GM19025 (cell line): Measurements from ENCODE around the gene GNG4.
"Not testable (repeated sequence)": the region's sequence is repeated elsewhere in the genome, so short reads cannot be mapped to it uniquely, and the experiment has no call there.

Source experiments
- ATAC-seq: cut with Tn5 transposase; IDR thresholded peaks from one replicate; pipeline ENCODE4 v1.9.1; 2021; ENCODE audit warnings: mild to moderate bottlenecking, low read depth, moderate library complexity; ENCODE audit not compliant: unreplicated experiment

The GNG4 gene

DNA sequence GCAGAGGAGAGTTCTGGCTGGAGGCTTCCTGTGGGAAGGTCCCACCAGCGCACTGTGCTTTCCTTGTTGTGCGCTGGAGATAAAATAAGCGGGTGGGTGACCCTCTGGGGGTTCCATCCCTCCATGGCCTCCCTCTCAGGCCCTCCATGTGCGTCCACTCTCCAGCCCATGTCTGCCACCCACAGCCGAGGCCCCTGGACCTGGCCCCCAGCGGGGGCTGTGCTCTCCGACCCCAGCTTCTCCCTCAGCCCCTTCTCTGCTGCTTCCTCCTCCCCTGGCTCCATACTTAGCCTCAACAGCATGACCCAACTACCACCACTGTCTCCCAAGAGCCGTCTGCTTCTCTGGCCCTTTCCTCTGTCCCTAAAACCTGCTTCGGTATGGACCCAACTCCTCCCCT, 61.4 kb downstream of the GNG4 start:
- no peak for ATAC-seq

DNA sequence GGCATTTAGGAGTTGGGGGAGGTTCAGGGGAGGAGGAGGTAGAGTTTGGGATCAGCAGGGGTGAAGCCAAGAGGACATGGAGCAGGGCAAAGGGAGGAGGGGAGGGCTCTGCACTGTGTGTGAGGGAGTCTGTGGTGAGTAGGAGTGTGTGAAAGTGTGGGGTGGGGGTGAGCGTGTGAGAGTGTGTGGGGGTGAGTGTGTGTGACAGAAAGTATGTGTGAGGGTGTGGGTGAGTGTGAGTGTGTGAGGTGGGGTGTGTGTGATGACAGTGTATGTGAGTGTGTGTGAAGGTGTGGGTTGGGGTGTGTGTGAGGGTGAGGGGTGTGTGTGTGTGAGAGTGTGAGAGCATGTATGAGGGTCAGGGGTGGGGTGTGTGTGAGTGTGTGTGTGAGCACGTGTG, 62.6 kb downstream of the GNG4 start:
- no peak for ATAC-seq

DNA sequence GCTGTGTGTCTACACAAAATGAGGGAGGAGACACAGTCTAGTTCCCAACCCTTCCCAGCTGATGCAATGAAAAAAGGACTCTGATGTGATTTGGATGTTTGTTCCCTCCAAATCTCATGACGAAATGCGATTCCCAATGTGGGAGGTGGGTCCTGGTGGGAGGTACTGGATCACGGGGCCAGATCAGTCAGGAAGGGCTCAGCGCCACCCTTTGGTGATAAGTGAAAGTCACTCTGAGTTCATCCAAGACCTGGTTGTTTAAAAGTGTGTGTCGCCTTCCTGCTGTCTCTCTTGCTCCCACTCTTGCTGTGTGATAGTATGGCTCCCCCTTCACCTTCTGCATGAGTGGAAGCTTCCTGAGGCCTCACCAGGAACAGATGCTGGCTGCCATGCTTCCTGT, 63.2 kb downstream of the GNG4 start:
- no peak for ATAC-seq

DNA sequence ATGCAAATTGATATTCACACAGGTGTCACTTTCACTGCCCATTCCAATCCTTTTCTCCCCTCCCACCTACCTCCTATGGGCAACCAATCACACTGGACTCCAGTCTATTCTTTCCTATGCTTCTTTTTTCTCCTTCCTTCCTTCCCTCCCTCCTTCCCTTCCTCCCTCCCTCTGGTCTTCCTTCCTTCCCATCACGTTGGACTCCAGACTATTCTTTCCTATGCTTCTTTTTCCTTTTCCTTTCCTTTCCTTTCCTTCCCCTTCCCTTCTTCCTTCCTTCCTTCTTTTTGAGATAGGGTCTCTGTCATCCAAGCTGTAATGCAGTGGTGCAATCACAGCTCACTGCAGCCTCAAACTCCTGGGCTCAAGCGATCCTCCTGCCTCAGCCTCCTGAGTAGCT, 64.6 kb downstream of the GNG4 start:
- ATAC-seq, result no peak

DNA sequence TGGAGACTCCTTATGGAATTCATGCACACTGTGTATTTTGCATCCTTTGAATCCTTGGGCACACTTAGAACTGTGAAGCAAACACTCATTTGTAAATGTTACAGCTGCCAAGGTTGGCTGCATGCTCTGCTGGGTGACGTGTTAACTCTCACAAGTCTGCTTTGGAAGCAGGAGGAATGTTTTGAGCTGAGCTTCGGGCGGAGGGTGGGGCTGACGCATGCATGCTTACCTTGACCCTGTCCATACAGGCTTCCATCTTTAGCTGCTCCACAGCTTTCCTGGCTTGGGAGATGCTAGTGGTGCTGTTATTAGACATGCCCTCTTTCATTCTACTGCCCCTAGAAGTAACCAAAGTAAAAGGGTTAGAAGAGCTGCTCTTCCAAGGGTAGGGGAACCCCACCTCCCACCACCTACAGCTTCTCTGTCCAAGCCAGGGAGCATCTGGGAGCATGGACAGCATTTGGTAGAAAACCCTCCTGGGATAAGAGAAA, 66.0 kb downstream of the GNG4 start:
- no peak for ATAC-seq

DNA sequence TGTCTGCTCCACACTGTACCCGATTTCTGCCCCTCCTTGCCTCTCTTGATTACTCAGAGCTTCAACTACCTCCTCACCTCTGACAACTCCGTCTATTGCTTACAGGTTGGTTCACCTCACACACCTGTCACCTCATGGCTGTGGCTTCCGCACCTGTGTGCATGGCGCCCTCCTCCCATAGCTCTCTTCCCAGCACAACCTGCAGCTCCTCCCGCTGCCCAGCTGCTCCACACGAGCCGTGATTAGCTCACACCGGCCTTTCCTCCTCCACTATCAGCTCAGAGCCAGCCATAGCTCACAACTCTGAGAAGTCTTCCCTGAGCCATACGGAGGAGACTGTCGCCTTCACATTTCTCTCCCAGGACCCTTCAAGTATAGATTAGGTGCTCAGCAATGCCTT, 67.5 kb downstream of the GNG4 start:
- no peak for ATAC-seq

- no peak for ATAC-seq
Observed at GRCh38 chr1:235579891-235580290, 69.7 kb downstream of the GNG4 start.

GRCh38 chr1:235575597-235575996, 74.0 kb downstream of the GNG4 start:
- no peak for ATAC-seq

GRCh38 chr1:235573880-235574279, 75.7 kb downstream of the GNG4 start:
- ATAC-seq, result no peak

- ATAC-seq, result not testable (repeated sequence)
Observed at GRCh38 chr1:235572971-235573370, 76.6 kb downstream of the GNG4 start.

DNA sequence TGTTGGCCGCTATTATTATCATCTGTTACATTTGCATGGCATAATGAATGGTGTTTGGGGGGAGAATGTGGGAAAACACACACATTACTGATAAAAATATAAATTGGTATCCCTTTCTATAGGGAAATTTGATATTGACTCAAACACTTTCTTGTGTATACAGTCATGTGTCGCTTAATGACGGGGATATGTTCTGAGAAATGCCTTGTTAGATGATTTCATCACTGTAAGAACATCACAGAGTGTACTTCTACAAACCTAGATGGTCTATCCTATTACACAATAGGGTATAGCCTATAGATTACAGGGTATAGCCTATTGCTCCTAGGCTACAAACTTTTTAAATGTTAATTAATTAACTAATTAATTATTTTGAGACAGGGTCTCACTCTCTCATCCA, 78.1 kb downstream of the GNG4 start:
- ATAC-seq, result no peak

GRCh38 chr1:235567812-235568503, 81.6 kb downstream of the GNG4 start:
- ATAC-seq, result no peak

GRCh38 chr1:235566084-235566483, 83.5 kb downstream of the GNG4 start:
- ATAC-seq, result no peak

DNA sequence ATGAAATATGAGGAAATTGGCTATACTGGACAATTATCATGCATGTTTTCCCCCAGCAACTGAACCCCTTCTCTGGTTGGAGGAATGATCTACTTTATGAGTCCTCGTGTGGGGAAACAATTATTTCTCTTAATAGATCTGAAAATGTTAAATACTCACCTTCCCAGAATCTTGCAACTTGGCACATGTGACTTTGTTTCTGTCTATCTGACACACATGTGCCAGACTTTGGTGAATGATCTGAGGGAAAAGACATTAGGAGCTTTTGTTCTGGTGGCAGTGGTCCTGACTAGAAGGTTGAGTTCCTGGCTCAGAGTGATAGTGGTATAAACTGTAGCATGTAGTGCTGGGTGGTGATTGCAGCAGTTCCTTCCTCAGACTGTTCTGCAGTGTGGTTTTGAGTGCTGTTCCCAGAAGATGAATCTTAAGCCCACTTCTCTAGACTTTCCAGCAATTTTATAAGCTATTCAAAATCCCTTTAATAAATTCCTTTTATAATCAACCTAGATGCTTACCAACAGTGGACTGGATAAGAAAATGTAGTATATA, 86.0 kb downstream of the GNG4 start:
- ATAC-seq, result no peak

- no peak for ATAC-seq
Observed at GRCh38 chr1:235562589-235562988, 87.0 kb downstream of the GNG4 start.

DNA sequence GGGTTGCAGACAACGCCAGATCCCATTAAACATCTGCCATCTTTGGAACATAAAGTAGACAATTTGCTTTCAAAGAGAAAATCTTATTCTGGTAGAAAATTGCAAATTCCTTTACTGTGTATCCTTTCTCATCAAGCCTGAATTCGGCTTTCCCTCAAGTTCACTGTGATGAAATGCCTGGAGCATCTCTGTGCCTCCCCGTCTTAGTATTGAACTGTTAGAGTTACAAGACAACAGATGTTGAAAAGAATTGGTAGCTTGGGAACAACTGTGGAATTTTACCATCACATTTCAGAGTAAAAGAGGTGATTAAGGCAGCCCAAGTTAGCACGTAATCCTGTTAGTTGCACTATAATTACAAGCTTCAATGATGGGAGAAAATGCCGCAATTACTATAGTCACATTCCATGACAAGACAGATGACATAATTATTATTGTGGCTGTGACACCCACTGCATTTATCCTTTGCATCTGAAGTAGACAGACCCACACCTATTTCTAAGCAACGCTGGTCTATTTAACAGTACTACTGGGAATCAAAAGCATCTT, 90.9 kb downstream of the GNG4 start:
- ATAC-seq, result no peak

DNA sequence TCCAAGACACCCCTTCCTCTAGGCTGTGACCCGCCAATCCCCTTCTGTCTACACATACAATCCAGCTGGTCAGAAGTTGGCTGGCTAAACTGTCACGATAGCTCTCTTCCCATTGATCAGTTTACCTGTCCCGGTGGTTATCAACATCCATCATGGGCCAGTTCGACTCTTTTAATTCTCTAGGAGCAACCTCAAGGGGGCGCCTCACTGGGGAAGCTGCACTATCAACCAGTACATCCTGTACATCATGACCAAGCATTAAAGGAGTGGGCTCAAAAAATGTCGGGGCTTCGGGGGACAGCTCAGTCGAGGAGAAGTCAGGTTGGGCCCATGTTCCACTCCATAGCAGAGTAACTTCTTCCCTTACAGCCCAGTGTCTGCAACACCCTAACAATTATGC, 92.1 kb downstream of the GNG4 start:
- no peak for ATAC-seq

DNA sequence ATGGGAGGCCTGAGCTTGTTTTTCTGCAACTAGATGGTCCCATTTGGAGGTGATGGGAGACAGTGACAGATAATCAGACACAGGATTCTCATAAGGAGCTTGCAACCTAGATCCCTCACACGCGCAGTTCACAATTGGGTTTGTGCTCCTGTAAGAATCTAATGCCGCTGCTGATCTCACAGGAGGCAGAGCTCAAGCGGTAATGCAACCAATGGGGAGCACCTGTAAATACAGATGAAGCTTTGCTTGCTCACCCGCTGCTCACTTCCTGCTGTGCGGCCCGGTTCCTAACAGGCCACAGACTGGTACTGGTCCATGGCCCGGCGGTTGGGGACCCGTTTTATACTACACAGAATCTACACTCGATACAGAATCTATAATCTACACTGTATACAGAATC, 92.8 kb downstream of the GNG4 start:
- no peak for ATAC-seq

DNA sequence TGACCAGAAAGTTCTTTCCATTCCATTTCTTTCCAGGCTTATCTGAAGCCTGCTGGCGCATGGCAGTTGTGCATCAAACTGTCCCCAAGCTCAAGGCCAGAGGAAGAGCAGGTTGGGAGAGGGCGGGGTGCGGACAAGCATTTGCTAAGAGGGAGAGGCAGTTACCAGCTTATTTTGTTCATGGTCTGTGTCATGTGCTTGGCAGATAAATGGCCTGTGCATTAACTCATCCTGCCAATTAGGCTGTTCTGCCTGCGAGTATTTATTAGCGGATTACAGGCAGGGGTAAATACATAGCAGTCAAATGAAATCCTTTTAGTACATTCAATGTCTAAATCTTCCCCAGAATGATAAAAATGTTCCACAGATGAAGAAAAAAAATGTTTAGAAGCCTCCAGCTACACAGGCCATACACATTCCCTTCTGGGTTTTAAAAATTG, 96.5 kb downstream of the GNG4 start:
- ATAC-seq, result no peak

- ATAC-seq, result no peak
Observed at GRCh38 chr1:235552146-235552716, 97.4 kb downstream of the GNG4 start.

DNA sequence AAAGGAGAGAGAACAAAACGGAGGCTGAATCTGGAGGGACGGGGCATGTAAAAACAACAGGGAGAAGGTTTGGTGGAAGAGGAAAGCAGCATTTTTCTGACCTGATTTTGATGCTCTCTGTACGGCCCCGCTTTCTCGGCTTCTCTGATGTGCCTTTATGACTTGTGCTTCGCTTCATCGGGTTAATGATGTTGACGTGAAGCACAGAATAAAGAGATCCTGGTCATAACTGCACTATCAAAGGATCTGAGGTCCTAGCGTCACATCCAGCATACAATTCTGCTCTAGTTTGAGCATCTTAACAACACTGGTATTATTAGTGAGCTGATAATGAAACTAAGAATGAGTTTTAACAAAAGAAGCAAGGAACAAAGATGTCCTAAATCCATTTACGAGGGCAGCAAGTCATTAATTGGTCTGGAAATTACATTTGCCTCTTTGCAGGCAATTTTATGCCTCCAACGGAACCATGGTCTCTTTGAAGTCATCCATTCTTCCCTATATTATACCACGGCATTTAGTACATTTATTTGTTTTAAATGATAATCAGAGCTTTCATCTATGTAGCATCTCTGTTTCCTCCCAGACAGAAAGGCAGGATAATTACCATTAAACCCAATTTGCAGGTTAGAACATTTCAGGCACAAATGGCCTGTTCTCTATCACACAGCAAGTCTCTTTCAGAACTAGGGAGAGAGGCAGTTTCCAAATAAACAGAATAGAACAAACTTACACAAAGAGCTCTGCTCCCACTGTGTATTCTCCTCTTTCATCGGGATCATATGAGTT, 100.0 kb downstream of the GNG4 start:
- no peak for ATAC-seq
